HFFc6 (cell line): Measurements from ENCODE around the gene CLEC4C. TPM values are rescaled to one million over a fixed set of nuclear protein-coding genes. Genes with fewer than 3 reads are reported as not detected.
"Not testable (repeated sequence)": the region's sequence is repeated elsewhere in the genome, so short reads cannot be mapped to it uniquely, and the experiment has no call there.

Experiments
- DNase-seq: peaks from one replicate; pipeline ENCODE4 v3.0.0-alpha.2; 2018
- H3K27ac Mint-ChIP-seq: 2 replicates; pipeline ENCODE4 v1.8.0; 2020; ENCODE audit warnings: mild to moderate bottlenecking, mixed read lengths
- H3K27me3 Mint-ChIP-seq: 2 replicates; pipeline ENCODE4 v1.8.0; 2021; ENCODE audit warnings: mild to moderate bottlenecking, moderate library complexity, mixed read lengths; ENCODE audit not compliant: insufficient read depth
- H3K36me3 Mint-ChIP-seq: 2 replicates; pipeline ENCODE4 v1.8.0; 2021; ENCODE audit warnings: low read depth, mixed read lengths
- H3K4me1 Mint-ChIP-seq: 2 replicates; pipeline ENCODE4 v1.8.0; 2020; ENCODE audit warnings: low read depth, mixed read lengths
- H3K4me3 Mint-ChIP-seq: 2 replicates; pipeline ENCODE4 v1.8.0; 2020; ENCODE audit warnings: mild to moderate bottlenecking, moderate library complexity, mixed read lengths
- H3K9me3 Mint-ChIP-seq: 2 replicates; pipeline ENCODE4 v1.8.0; 2020; ENCODE audit warnings: mild to moderate bottlenecking, mixed read lengths
- CTCF ChIP-seq: fragments of 200-600 bp; sonication (generic); IDR thresholded peaks from 2 replicates; pipeline ENCODE4 v1.5.0; 2021; ENCODE audit warnings: antibody characterized with exemption, mild to moderate bottlenecking
- long read RNA-seq: library from polyadenylated mRNA; unstranded; transcript quantifications from one replicate; pipeline ENCODE4 v2.0.0, GENCODE V29; 2019
- total RNA-seq, 6 experiments: library from RNA; stranded (reverse); fragmentation: NEBNext Ultra II Directional; extraction: Animal tissue kit (Norgen Biotek cat#: 25700); gene quantifications; 2 replicates in 1 of 6; 3 replicates in 5 of 6; pipeline ENCODE4 v1.2.3, GENCODE V29; 2021

The CLEC4C gene
- total RNA-seq = not detected
- long read RNA-seq = 0 reads

GRCh38 chr12:7747246-7747645, at the start of gene CLEC4C:
Gene CLEC4C (minus strand): TSS chr12:7747375. CDS start chr12:7747348, 27 bp downstream.
- Mint-ChIP-seq H3K4me1 (no peaks in the 10 kb centered on the region), H3K36me3 (no peaks in the 10 kb centered on the region), H3K4me3 (no peak within 1 kb of the TSS), H3K27ac (no peak within 1 kb of the TSS), H3K27me3 (peaks cover 2% of the 10 kb centered on the region), H3K9me3 (peaks cover 21% of the 10 kb centered on the region; the same call in 1 of the 2 replicates)
- DNase-seq = no peak
- no peak for TF ChIP-seq CTCF

DNA sequence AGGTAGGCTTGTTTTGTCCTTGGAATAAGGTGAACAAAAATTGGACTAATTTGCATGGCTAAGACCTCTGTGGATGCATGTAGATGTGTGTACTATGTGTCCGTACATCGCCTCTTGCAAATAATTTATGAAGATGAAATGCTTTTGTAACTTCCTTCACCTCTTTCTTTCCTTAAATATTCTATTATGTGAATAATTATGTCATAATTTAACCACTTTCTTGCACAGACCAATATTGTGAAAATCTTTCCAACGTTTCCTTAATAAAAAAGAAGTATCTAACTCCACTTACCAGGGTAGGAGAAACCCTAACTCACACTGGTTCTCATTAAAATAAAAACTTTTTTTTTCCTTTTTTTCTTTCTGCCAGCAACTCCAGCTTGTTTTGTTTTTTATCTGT, 46.0 kb upstream of the CLEC4C start:
- peaks cover 25% of the 10 kb centered on the region for H3K27me3 Mint-ChIP-seq
- DNase-seq = no peak
- H3K9me3 Mint-ChIP-seq = no peaks in the 10 kb centered on the region
- H3K4me3 Mint-ChIP-seq = no peak overlapping the region
- no peak for TF ChIP-seq CTCF
- peaks cover 4% of the 10 kb centered on the region; the same call in 1 of the 2 replicates for H3K4me1 Mint-ChIP-seq
- H3K36me3 Mint-ChIP-seq = no peaks in the 10 kb centered on the region
- no peak overlapping the region for H3K27ac Mint-ChIP-seq

DNA sequence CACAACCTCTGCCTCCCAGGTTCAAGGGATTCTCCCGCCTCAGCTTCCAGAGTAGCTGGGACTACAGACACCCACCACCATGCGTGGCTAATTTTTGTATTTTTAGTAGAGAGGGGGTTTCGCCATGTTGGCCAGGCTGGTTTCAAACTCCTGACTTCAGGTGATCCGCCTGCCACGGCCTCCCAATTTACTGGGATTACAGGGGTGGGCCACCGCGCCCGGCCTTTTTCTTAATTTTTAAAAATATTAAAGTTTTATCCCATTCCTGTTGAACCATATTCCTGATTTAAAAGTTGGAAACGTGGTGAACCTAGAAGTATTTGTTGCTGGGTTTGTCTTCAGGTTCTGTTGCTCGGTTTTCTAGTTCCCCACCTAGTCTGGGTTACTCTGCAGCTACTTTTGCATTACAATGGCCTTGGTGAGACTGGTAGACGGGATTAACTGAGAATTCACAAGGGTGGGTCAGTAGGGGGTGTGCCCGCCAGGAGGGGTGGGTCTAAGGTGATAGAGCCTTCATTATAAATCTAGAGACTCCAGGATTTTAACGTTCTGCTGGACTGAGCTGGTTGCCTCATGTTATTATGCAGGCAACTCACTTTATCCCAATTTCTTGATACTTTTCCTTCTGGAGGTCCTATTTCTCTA, 41.8 kb upstream of the CLEC4C start, which contains the start of gene NANOG:
Gene NANOG, plus strand, starts transcription at position 519 of the 645 bp plus-strand sequence. CDS start 213 bp downstream, outside the sequence.
- not testable (repeated sequence) for H3K9me3 Mint-ChIP-seq, H3K4me1 Mint-ChIP-seq, DNase-seq, H3K4me3 Mint-ChIP-seq, H3K27ac Mint-ChIP-seq, H3K36me3 Mint-ChIP-seq
- H3K27me3 Mint-ChIP-seq = peaks cover 44% of the 10 kb centered on the region

DNA sequence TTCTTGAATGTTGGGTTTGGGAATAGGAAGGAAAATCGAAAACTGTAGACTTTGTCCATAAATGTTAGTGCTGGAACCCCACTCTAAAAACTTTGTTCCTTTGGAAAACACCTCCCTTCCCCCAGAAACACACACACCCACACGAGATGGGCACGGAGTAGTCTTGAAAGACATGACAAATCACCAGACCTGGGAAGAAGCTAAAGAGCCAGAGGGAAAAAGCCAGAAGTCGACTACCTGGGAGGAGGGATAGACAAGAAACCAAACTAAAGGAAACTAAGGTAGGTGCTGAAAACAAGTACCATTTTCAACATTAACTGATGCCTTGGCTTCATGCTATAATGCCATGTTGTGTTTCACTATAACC, 41.1 kb upstream of the CLEC4C start:
- no peak for DNase-seq
- Mint-ChIP-seq H3K4me1 (no peaks in the 10 kb centered on the region), H3K36me3 (no peaks in the 10 kb centered on the region), H3K27me3 (peaks cover 43% of the 10 kb centered on the region), H3K27ac (no peak overlapping the region), H3K9me3 (no peaks in the 10 kb centered on the region), H3K4me3 (no peak overlapping the region)
- TF ChIP-seq CTCF = no peak

DNA sequence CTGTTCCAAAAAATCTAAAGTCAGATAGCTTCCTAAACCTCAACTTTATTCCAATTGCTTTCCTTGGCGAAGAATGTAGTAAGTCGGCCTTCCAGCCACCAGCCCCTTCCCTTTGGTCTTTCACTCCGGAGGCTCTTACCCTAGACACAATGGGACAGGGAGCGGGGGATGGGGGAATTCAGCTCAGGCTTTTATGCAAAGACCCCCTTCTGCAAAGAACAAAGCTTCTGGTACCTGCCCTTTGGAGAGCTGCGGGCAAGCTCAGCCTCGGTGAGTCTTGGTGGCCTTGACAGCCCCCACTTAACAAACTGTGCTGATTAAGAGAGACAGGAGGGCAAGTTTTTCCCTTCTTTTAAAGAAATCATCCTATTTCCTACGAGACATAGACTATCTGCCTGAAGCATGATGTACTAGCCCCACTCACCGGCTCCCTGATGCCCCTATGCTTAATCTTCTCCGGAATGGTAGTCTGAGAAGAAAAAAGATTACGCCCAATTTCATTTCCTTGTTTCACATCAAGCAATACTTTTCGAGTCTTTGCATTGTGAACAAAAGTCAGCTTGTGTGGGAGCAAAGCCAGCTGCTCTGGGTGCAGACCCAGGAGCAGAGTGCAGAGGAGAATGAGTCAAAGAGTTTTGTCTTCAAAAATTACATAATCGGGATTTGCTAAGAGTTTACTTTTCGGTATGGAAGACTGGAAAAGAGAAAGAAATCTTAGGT, 40.6 kb upstream of the CLEC4C start:
- no peaks in the 10 kb centered on the region for H3K9me3 Mint-ChIP-seq
- no peaks in the 10 kb centered on the region for H3K36me3 Mint-ChIP-seq
- TF ChIP-seq CTCF = no peak
- H3K27me3 Mint-ChIP-seq = peaks cover 43% of the 10 kb centered on the region
- H3K4me1 Mint-ChIP-seq = no peaks in the 10 kb centered on the region
- H3K27ac Mint-ChIP-seq = no peak overlapping the region
- H3K4me3 Mint-ChIP-seq = no peak overlapping the region
- DNase-seq = no peak

DNA sequence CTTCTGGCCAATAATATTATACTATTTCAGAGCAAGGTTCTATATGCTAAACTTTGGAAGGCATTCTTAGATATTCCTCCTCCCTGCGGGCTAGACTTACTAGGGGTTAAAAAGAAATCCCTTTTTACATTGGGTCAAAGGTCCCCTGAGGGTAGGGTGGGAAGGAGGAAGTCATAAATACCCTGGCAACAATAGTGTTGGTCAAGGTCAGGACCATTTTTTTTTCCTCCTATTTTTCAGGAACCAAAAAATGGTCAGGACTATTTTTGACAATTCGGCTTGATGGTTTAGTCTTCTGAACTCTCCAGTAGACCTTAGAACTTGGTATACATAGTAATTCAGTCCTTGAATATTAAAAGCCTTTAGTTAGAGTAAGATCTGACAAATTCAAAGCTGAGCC, 37.5 kb upstream of the CLEC4C start:
- DNase-seq = no peak
- no peaks in the 10 kb centered on the region for H3K4me1 Mint-ChIP-seq
- H3K27ac Mint-ChIP-seq = no peak overlapping the region
- no peak for TF ChIP-seq CTCF
- no peak overlapping the region for H3K4me3 Mint-ChIP-seq
- H3K9me3 Mint-ChIP-seq = no peaks in the 10 kb centered on the region
- peaks cover 32% of the 10 kb centered on the region for H3K27me3 Mint-ChIP-seq
- no peaks in the 10 kb centered on the region for H3K36me3 Mint-ChIP-seq

GRCh38 chr12:7783433-7783832, 36.3 kb upstream of the CLEC4C start:
- H3K27me3 Mint-ChIP-seq = peaks cover 24% of the 10 kb centered on the region
- H3K4me3 Mint-ChIP-seq, H3K4me1 Mint-ChIP-seq, H3K27ac Mint-ChIP-seq, H3K9me3 Mint-ChIP-seq, H3K36me3 Mint-ChIP-seq, DNase-seq: not testable (repeated sequence)
